ENCODE measurements around the gene FYB1. TPM values are rescaled to one million over a fixed set of nuclear protein-coding genes. Genes with fewer than 3 reads are reported as not detected.

FYB1 gene
- total RNA-seq, 1 donor: under 0.01 TPM

GRCh38 chr5:39121315-39121714, 98.0 kb downstream of the FYB1 start:
- Histone ChIP-seq H3K27me3 (ENCODE audit: insufficient read depth, low read length) (peaks cover 4% of the 10 kb centered on the region), H3K4me1 (ENCODE audit: insufficient read depth, low read length) (peaks cover 7% of the 10 kb centered on the region), H2AFZ (ENCODE audit: low read length) (no peak overlapping the region), H3K79me2 (ENCODE audit: insufficient read depth, low read length) (no peaks in the 10 kb centered on the region), H3K9me3 (ENCODE audit: low read depth, low read length) (no peaks in the 10 kb centered on the region), H3K4me3 (ENCODE audit: insufficient read depth, low read length) (no peak overlapping the region), H3K36me3 (ENCODE audit: insufficient read depth, low read length) (no peaks in the 10 kb centered on the region), H3K4me2 (ENCODE audit: insufficient read depth, low read length) (no peak overlapping the region), H4K20me1 (ENCODE audit: insufficient read depth, low read length) (no peaks in the 10 kb centered on the region), H3K27ac (ENCODE audit: low read depth, low read length) (no peak overlapping the region)
- no peak for TF ChIP-seq CTCF (IDR thresholded peaks at IDR 0.05; ENCODE audit: extremely low read depth, low read depth, low read length)
- no peak for DNase-seq (ENCODE audit: insufficient read length, low spot score, missing footprints)

GRCh38 chr5:39120052-39120420, 99.3 kb downstream of the FYB1 start:
- no peak overlapping the region for H3K4me2 ChIP-seq (ENCODE audit: insufficient read depth, low read length)
- H2AFZ ChIP-seq (ENCODE audit: low read length): peak overlapping the region; percentile 18
- H3K9me3 ChIP-seq (ENCODE audit: low read depth, low read length): no peaks in the 10 kb centered on the region
- H3K4me3 ChIP-seq (ENCODE audit: insufficient read depth, low read length): no peak overlapping the region
- H3K27ac ChIP-seq (ENCODE audit: low read depth, low read length): no peak overlapping the region
- TF ChIP-seq CTCF (IDR thresholded peaks at IDR 0.05; ENCODE audit: extremely low read depth, low read depth, low read length): no peak
- no peaks in the 10 kb centered on the region for H3K79me2 ChIP-seq (ENCODE audit: insufficient read depth, low read length)
- H4K20me1 ChIP-seq (ENCODE audit: insufficient read depth, low read length): no peaks in the 10 kb centered on the region
- H3K4me1 ChIP-seq (ENCODE audit: insufficient read depth, low read length): peaks cover 7% of the 10 kb centered on the region
- no peak for DNase-seq (ENCODE audit: insufficient read length, low spot score, missing footprints)
- H3K36me3 ChIP-seq (ENCODE audit: insufficient read depth, low read length): no peaks in the 10 kb centered on the region
- peaks cover 4% of the 10 kb centered on the region for H3K27me3 ChIP-seq (ENCODE audit: insufficient read depth, low read length)

GRCh38 chr5:39119404-39120051, 99.8 kb downstream of the FYB1 start:
- Histone ChIP-seq H3K9me3 (ENCODE audit: low read depth, low read length) (no peaks in the 10 kb centered on the region), H3K36me3 (ENCODE audit: insufficient read depth, low read length) (no peaks in the 10 kb centered on the region), H3K4me1 (ENCODE audit: insufficient read depth, low read length) (peaks cover 7% of the 10 kb centered on the region), H4K20me1 (ENCODE audit: insufficient read depth, low read length) (no peaks in the 10 kb centered on the region), H2AFZ (ENCODE audit: low read length) (no peak overlapping the region), H3K4me3 (ENCODE audit: insufficient read depth, low read length) (no peak overlapping the region), H3K27me3 (ENCODE audit: insufficient read depth, low read length) (peaks cover 4% of the 10 kb centered on the region), H3K79me2 (ENCODE audit: insufficient read depth, low read length) (no peaks in the 10 kb centered on the region), H3K27ac (ENCODE audit: low read depth, low read length) (no peak overlapping the region), H3K4me2 (ENCODE audit: insufficient read depth, low read length) (peak overlapping the region; percentile 14)
- DNase-seq (ENCODE audit: insufficient read length, low spot score, missing footprints): no peak
- TF ChIP-seq CTCF (IDR thresholded peaks at IDR 0.05; ENCODE audit: extremely low read depth, low read depth, low read length): no peak

- no peak for DNase-seq (ENCODE audit: insufficient read length, low spot score, missing footprints)
- no peak for TF ChIP-seq CTCF (IDR thresholded peaks at IDR 0.05; ENCODE audit: extremely low read depth, low read depth, low read length)
- Histone ChIP-seq H3K4me1 (ENCODE audit: insufficient read depth, low read length) (peaks cover 7% of the 10 kb centered on the region), H3K79me2 (ENCODE audit: insufficient read depth, low read length) (no peaks in the 10 kb centered on the region), H4K20me1 (ENCODE audit: insufficient read depth, low read length) (no peaks in the 10 kb centered on the region), H3K27ac (ENCODE audit: low read depth, low read length) (no peak overlapping the region), H3K36me3 (ENCODE audit: insufficient read depth, low read length) (no peaks in the 10 kb centered on the region), H3K27me3 (ENCODE audit: insufficient read depth, low read length) (no peaks in the 10 kb centered on the region), H3K4me2 (ENCODE audit: insufficient read depth, low read length) (no peak overlapping the region), H3K9me3 (ENCODE audit: low read depth, low read length) (no peaks in the 10 kb centered on the region), H3K4me3 (ENCODE audit: insufficient read depth, low read length) (no peak overlapping the region), H2AFZ (ENCODE audit: low read length) (peak overlapping the region; percentile 17)
These were observed 100.7 kb downstream of the FYB1 start for GRCh38 chr5:39118638-39119037.
